Karpas-422 (cell line): ENCODE results near the gene MIDN. TPM values are rescaled to one million over a fixed set of nuclear protein-coding genes. Genes with fewer than 3 reads are reported as not detected.

Experiments
- DNase-seq: peaks from one replicate; pipeline ENCODE4 v3.0.0-alpha.2; 2015
- H2AFZ ChIP-seq: fragments of 200-600 bp; sonication (generic); 2 replicates; pipeline ENCODE4 v1.6.1; 2014; ENCODE audit warnings: antibody characterized with exemption, low read length, mixed read lengths
- H3K27ac ChIP-seq: fragments of 200-600 bp; sonication (generic); 2 replicates; pipeline ENCODE4 v1.5.1; 2014; ENCODE audit warnings: mild to moderate bottlenecking, low read length, moderate library complexity
- H3K27me3 ChIP-seq: fragments of 200-600 bp; sonication (generic); 2 replicates; pipeline ENCODE4 v1.6.1; 2014; ENCODE audit warnings: low read length, mixed read lengths
- H3K36me3 ChIP-seq: fragments of 200-600 bp; sonication (generic); 2 replicates; pipeline ENCODE4 v1.6.1; 2014; ENCODE audit warnings: low read length, mixed read lengths; ENCODE audit not compliant: insufficient read depth
- H3K4me1 ChIP-seq: fragments of 200-600 bp; sonication (generic); 2 replicates; pipeline ENCODE4 v1.6.1; 2014; ENCODE audit warnings: mild to moderate bottlenecking, low read length, mixed read lengths
- H3K4me2 ChIP-seq: fragments of 200-600 bp; sonication (generic); 2 replicates; pipeline ENCODE4 v1.6.1; 2014; ENCODE audit warnings: low read length, low read depth, mild to moderate bottlenecking; ENCODE audit not compliant: poor library complexity, severe bottlenecking
- H3K4me3 ChIP-seq: fragments of 200-600 bp; sonication (generic); 2 replicates; pipeline ENCODE4 v1.5.1; 2014; ENCODE audit warnings: mild to moderate bottlenecking, antibody characterized with exemption, low read length, mixed read lengths
- H3K79me2 ChIP-seq: fragments of 200-600 bp; sonication (generic); 2 replicates; pipeline ENCODE4 v1.6.1; 2014; ENCODE audit warnings: mild to moderate bottlenecking, low read length, mixed read lengths
- H3K9ac ChIP-seq: fragments of 200-600 bp; sonication (generic); 2 replicates; pipeline ENCODE4 v1.6.0; 2014; ENCODE audit warnings: low read length
- H3K9me2 ChIP-seq: fragments of 200-600 bp; sonication (generic), shearing (Covaris generic); replicated peaks from 2 replicates; pipeline ENCODE4 v1.6.0; 2014; ENCODE audit warnings: mild to moderate bottlenecking, low read length, moderate library complexity; ENCODE audit not compliant: insufficient read depth
- H3K9me3 ChIP-seq: fragments of 300-700, 200-600 bp; sonication (generic); 2 replicates; pipeline ENCODE4 v1.6.1; 2014; ENCODE audit warnings: low read length, mixed read lengths
- H4K20me1 ChIP-seq: fragments of 200-600 bp; sonication (generic); 2 replicates; pipeline ENCODE4 v1.6.1; 2014; ENCODE audit warnings: mild to moderate bottlenecking, antibody characterized with exemption, low read length, low read depth; ENCODE audit not compliant: insufficient read depth
- total RNA-seq: library from RNA; depleted of rRNA; stranded (reverse); fragments of >200 nt; shearing (Covaris generic); gene quantifications from 2 replicates; pipeline ENCODE4 v1.2.3, GENCODE V29; 2014; ENCODE audit warnings: low replicate concordance

Gene MIDN
- total RNA-seq, 1 experiment from 2014 or later = 21.4 TPM

GRCh38 chr19:1224047-1224825, 24.1 kb upstream of the MIDN start:
- H3K79me2 ChIP-seq = 0 out of 2 replicates have a peak, but pooled peaks cover 4% of the 10 kb centered on the region
- no peak overlapping the region for H3K9ac ChIP-seq
- H3K27me3 ChIP-seq = no peaks in the 10 kb centered on the region
- H2AFZ ChIP-seq = no peak overlapping the region
- H3K4me2 ChIP-seq = no peak overlapping the region
- H3K4me1 ChIP-seq = peaks cover 15% of the 10 kb centered on the region
- H4K20me1 ChIP-seq = peaks cover 6% of the 10 kb centered on the region; the same call in 1 of the 2 replicates
- no peaks in the 10 kb centered on the region for H3K9me2 ChIP-seq
- no peak for DNase-seq
- no peaks in the 10 kb centered on the region for H3K9me3 ChIP-seq
- H3K36me3 ChIP-seq = no peaks in the 10 kb centered on the region
- no peak overlapping the region for H3K4me3 ChIP-seq
- H3K27ac ChIP-seq = no peak overlapping the region

GRCh38 chr19:1224847-1225246, 23.5 kb upstream of the MIDN start:
- Histone ChIP-seq H3K9me2 (no peaks in the 10 kb centered on the region), H3K36me3 (no peaks in the 10 kb centered on the region), H3K4me1 (peaks cover 13% of the 10 kb centered on the region), H3K27me3 (no peaks in the 10 kb centered on the region), H4K20me1 (peaks cover 6% of the 10 kb centered on the region; the same call in 1 of the 2 replicates), H3K4me3 (no peak overlapping the region), H3K9me3 (no peaks in the 10 kb centered on the region), H2AFZ (no peak overlapping the region), H3K9ac (no peak overlapping the region), H3K27ac (no peak overlapping the region), H3K4me2 (no peak overlapping the region), H3K79me2 (0 out of 2 replicates have a peak, but pooled peaks cover 4% of the 10 kb centered on the region)
- no peak for DNase-seq

- Histone ChIP-seq H3K4me3 (no peak overlapping the region), H3K9me2 (no peaks in the 10 kb centered on the region), H3K27ac (no peak overlapping the region), H3K4me1 (peaks cover 5% of the 10 kb centered on the region), H3K79me2 (0 out of 2 replicates have a peak, but pooled peaks cover 4% of the 10 kb centered on the region), H3K9ac (no peak overlapping the region), H2AFZ (no peak overlapping the region), H3K27me3 (no peaks in the 10 kb centered on the region), H3K9me3 (no peaks in the 10 kb centered on the region), H4K20me1 (peaks cover 6% of the 10 kb centered on the region; the same call in 1 of the 2 replicates), H3K36me3 (no peaks in the 10 kb centered on the region), H3K4me2 (no peak overlapping the region)
- no peak for DNase-seq
These were observed 22.8 kb upstream of the MIDN start for GRCh38 chr19:1225440-1226226.

GRCh38 chr19:1226227-1226518, 22.2 kb upstream of the MIDN start:
- no peak overlapping the region for H3K9ac ChIP-seq
- H3K79me2 ChIP-seq = 0 out of 2 replicates have a peak, but pooled peaks cover under 1% of the 10 kb centered on the region
- no peak overlapping the region for H3K27ac ChIP-seq
- no peaks in the 10 kb centered on the region for H3K36me3 ChIP-seq
- no peak overlapping the region for H3K4me2 ChIP-seq
- H3K9me2 ChIP-seq = no peaks in the 10 kb centered on the region
- no peaks in the 10 kb centered on the region for H3K9me3 ChIP-seq
- no peak for DNase-seq
- no peak overlapping the region for H2AFZ ChIP-seq
- peaks cover 6% of the 10 kb centered on the region; the same call in 1 of the 2 replicates for H4K20me1 ChIP-seq
- H3K4me1 ChIP-seq = peaks cover 5% of the 10 kb centered on the region
- H3K4me3 ChIP-seq = no peak overlapping the region
- no peaks in the 10 kb centered on the region for H3K27me3 ChIP-seq

- no peak overlapping the region for H2AFZ ChIP-seq
- H3K27me3 ChIP-seq = no peaks in the 10 kb centered on the region
- no peak overlapping the region for H3K27ac ChIP-seq
- no peaks in the 10 kb centered on the region for H3K9me3 ChIP-seq
- no peaks in the 10 kb centered on the region for H3K79me2 ChIP-seq
- H3K9ac ChIP-seq = no peak overlapping the region
- DNase-seq = no peak
- no peaks in the 10 kb centered on the region for H3K9me2 ChIP-seq
- H3K36me3 ChIP-seq = no peaks in the 10 kb centered on the region
- H3K4me3 ChIP-seq = no peak overlapping the region
- no peak overlapping the region for H3K4me2 ChIP-seq
- H4K20me1 ChIP-seq = peaks cover 6% of the 10 kb centered on the region; the same call in 1 of the 2 replicates
- H3K4me1 ChIP-seq = peaks cover 5% of the 10 kb centered on the region
These were observed 21.7 kb upstream of the MIDN start for GRCh38 chr19:1226522-1227303.

GRCh38 chr19:1227304-1228054, 20.9 kb upstream of the MIDN start:
- H3K27ac ChIP-seq = no peak overlapping the region
- H3K9me2 ChIP-seq = no peaks in the 10 kb centered on the region
- no peak overlapping the region for H3K4me3 ChIP-seq
- no peak overlapping the region for H3K9ac ChIP-seq
- DNase-seq = no peak
- H3K4me1 ChIP-seq = peaks cover 5% of the 10 kb centered on the region
- H3K27me3 ChIP-seq = no peaks in the 10 kb centered on the region
- H3K9me3 ChIP-seq = no peaks in the 10 kb centered on the region
- H3K4me2 ChIP-seq = no peak overlapping the region
- no peaks in the 10 kb centered on the region for H3K36me3 ChIP-seq
- no peak overlapping the region for H2AFZ ChIP-seq
- H3K79me2 ChIP-seq = no peaks in the 10 kb centered on the region
- H4K20me1 ChIP-seq = peaks cover 6% of the 10 kb centered on the region; the same call in 1 of the 2 replicates

- no peaks in the 10 kb centered on the region for H3K9me2 ChIP-seq
These were observed 20.0 kb upstream of the MIDN start for GRCh38 chr19:1228161-1228957.

More at GRCh38 chr19:1228161-1228957, 20.0 kb upstream of the MIDN start:
- Histone ChIP-seq H3K36me3 (no peaks in the 10 kb centered on the region), H3K4me1 (peaks cover 3% of the 10 kb centered on the region; the same call in 1 of the 2 replicates), H4K20me1 (no peaks in the 10 kb centered on the region), H3K4me2 (no peak overlapping the region), H3K27me3 (no peaks in the 10 kb centered on the region), H3K4me3 (no peak overlapping the region), H3K27ac (no peak overlapping the region), H3K9ac (no peak overlapping the region), H2AFZ (no peak overlapping the region), H3K9me3 (no peaks in the 10 kb centered on the region), H3K79me2 (no peaks in the 10 kb centered on the region)
- DNase-seq = no peak
